HepG2 (cell line): ENCODE measurements around the gene PPP2R5D. TPM values are rescaled to one million over a fixed set of nuclear protein-coding genes. Genes with fewer than 3 reads are reported as not detected.
A peak's percentile ranks its signal among the peaks of the same experiment; 100 is the strongest.

Experiments
- ATAC-seq: fragments of 200-7000 bp; cut with Tn5 transposase; 3 replicates; pipeline ENCODE4 v1.9.1; 2020; ENCODE audit warnings: mild to moderate bottlenecking, moderate library complexity
- BruUV-seq: library from RNA; stranded (reverse); fragments of 400-500 nt; replicated peaks from 2 replicates; lab custom pipeline; 2021; lab: Mats Ljungman, UMichigan
- CTCF ChIA-PET: fragments of 300-600 bp; formaldehyde crosslinking; extraction: SDS; loops from one replicate; lab custom pipeline; 2021; ENCODE audit warnings: low total read pairs, inconsistent platforms, low intra/inter-chr PET ratio; lab: Yijun Ruan, JAX
- POLR2A ChIA-PET: fragments of 350-600 bp; sonication (Branson Sonifier 250); formaldehyde crosslinking; loops from one replicate; lab custom pipeline; 2020; ENCODE audit warnings: antibody characterized with exemption, inconsistent platforms; lab: Yijun Ruan, JAX
- DNase-seq: peaks from one replicate; pipeline ENCODE4 v3.0.0-alpha.2; 2015; ENCODE audit warnings: low spot score
- FAIRE-seq: peaks from 3 replicates; lab custom pipeline; 2011; peaks lifted over from hg19 to GRCh38; lab: Jason Lieb, UNC
- H2AFZ ChIP-seq: one replicate; pipeline ENCODE4 v1.6.1; 2011; ENCODE audit warnings: low read length, inconsistent platforms
- H3K27ac ChIP-seq: fragments of 300-600 bp; 3 replicates; pipeline ENCODE4 v1.8.0; 2011; ENCODE audit warnings: mixed run types, mild to moderate bottlenecking, mixed read lengths, low read length, inconsistent platforms; ENCODE audit not compliant: insufficient read depth; ENCODE audit errors: extremely low read length
- H3K27me3 ChIP-seq, 2 experiments: fragments of 200-600 bp in 1 of 2; 2 replicates in 1 of 2; 3 replicates in 1 of 2; pipeline versions ENCODE4 v1.6.0 to v1.8.0; 2011; ENCODE audit warnings: low read length in 2 of 2, mild to moderate bottlenecking in 2 of 2, moderate library complexity in 2 of 2, inconsistent platforms in 1 of 2; ENCODE audit not compliant: insufficient read depth in 2 of 2, control insufficient read depth in 1 of 2
- H3K36me3 ChIP-seq, 2 experiments: fragments of 200-600 bp in 1 of 2; replicated peaks in 1 of 2; 2 replicates in 1 of 2; 3 replicates in 1 of 2; pipeline versions ENCODE4 v1.5.1 to v1.8.0; 2011; ENCODE audit warnings: low read length in 2 of 2, inconsistent platforms in 1 of 2; ENCODE audit not compliant: insufficient read depth in 2 of 2, control insufficient read depth in 1 of 2
- H3K4me1 ChIP-seq: 2 replicates; pipeline ENCODE4 v1.5.1; 2012; ENCODE audit warnings: low read length, inconsistent platforms; ENCODE audit not compliant: insufficient read depth
- H3K4me2 ChIP-seq: 2 replicates; pipeline ENCODE4 v1.6.0; 2011; ENCODE audit warnings: low read depth, low read length, inconsistent platforms
- H3K4me3 ChIP-seq, 3 experiments: fragments of 200-600 bp in 1 of 3; sonication (generic), shearing (Covaris generic) in 1 of 3; replicated peaks in 1 of 3; 2 replicates each; pipeline ENCODE4 v1.5.1; 2011 to 2016; ENCODE audit warnings: low read length in 3 of 3, inconsistent platforms in 2 of 3, low read depth in 2 of 3, mild to moderate bottlenecking in 2 of 3, control low read depth in 1 of 3, mixed read lengths in 1 of 3; ENCODE audit not compliant: insufficient read depth in 1 of 3
- H3K79me2 ChIP-seq: one replicate; pipeline ENCODE4 v1.6.1; 2011; ENCODE audit warnings: low read length, inconsistent platforms; ENCODE audit not compliant: insufficient read depth
- H3K9ac ChIP-seq: 2 replicates; pipeline ENCODE4 v1.6.0; 2011; ENCODE audit warnings: mild to moderate bottlenecking, low read depth, low read length, inconsistent platforms; ENCODE audit not compliant: insufficient read depth
- H3K9me3 ChIP-seq: 2 replicates; pipeline ENCODE4 v1.5.1; 2012; ENCODE audit warnings: mild to moderate bottlenecking, low read length
- H4K20me1 ChIP-seq: 2 replicates; pipeline ENCODE4 v1.6.0; 2011; ENCODE audit warnings: inconsistent platforms, mild to moderate bottlenecking, low read length, moderate library complexity; ENCODE audit not compliant: insufficient read depth
- FOSL2 ChIP-seq: sonication (generic); formaldehyde crosslinking; IDR thresholded peaks from 2 replicates; pipeline ENCODE4 v1.4.0; 2020; ENCODE audit warnings: missing genetic modification reagents
- FOXK1 ChIP-seq: sonication (generic); formaldehyde crosslinking; IDR thresholded peaks from 2 replicates; pipeline ENCODE4 v1.4.0; 2020; ENCODE audit warnings: low read depth, missing genetic modification reagents, borderline replicate concordance
- HNRNPLL ChIP-seq: fragments of 200-400 bp; formaldehyde crosslinking; IDR thresholded peaks from 2 replicates; pipeline ENCODE4 v1.6.1; 2017; ENCODE audit warnings: mild to moderate bottlenecking, low read depth, low read length; ENCODE audit not compliant: poor library complexity, severe bottlenecking
- NFE2 ChIP-seq: sonication (generic); formaldehyde crosslinking; IDR thresholded peaks from 2 replicates; pipeline ENCODE4 v1.4.0; 2020; ENCODE audit warnings: missing genetic modification reagents
- NFE2L2 ChIP-seq: fragments of 150-350 bp; IDR thresholded peaks from 2 replicates; pipeline ENCODE4 v1.6.1; 2014; ENCODE audit warnings: low read length
- SRSF1 ChIP-seq: fragments of 200-400 bp; formaldehyde crosslinking; optimal IDR thresholded peaks from 2 replicates; pipeline ENCODE3; 2017; ENCODE audit warnings: mild to moderate bottlenecking, low read depth, low read length, moderate library complexity
- UBTF ChIP-seq: sonication (generic); formaldehyde crosslinking; IDR thresholded peaks from 2 replicates; pipeline ENCODE4 v1.4.0; 2020; ENCODE audit warnings: mild to moderate bottlenecking, missing genetic modification reagents
- ZNF335 ChIP-seq: sonication (generic); formaldehyde crosslinking; IDR thresholded peaks from 2 replicates; pipeline ENCODE4 v1.4.0; 2020; ENCODE audit warnings: missing genetic modification reagents
- WGBS: methylation state at CpG from one replicate; pipeline ENCODE4 v1.1.6; 2017; ENCODE audit warnings: low lambda C conversion rate; 5-methylcytosine and 5-hydroxymethylcytosine counted together
- in situ Hi-C: cut with HindIII; loops from 2 replicates; pipeline ENCODE4 v1.10.0; 2017; ENCODE audit warnings: low pct_unique_long_range_greater_than_20kb; ENCODE audit not compliant: extremely low pct_ligation_motif_present
- intact Hi-C: fragments of 100-400 bp; cut with micrococcal nuclease; formaldehyde crosslinking; loops from one replicate; pipeline ENCODE4 v1.10.0; 2022; ENCODE audit not compliant: unreplicated experiment
- polyA plus RNA-seq, 8 experiments: library from polyadenylated mRNA; depleted of rRNA in 3 of 8; stranded (reverse) in 7 of 8; unstranded in 1 of 8; fragments of >200 nt; fragmentation: Illumina TruSeq in 4 of 8; extraction: Trizol in 4 of 8; gene quantifications; 2 replicates each; pipeline versions ENCODE4 v1.2.1 to v1.2.3, GENCODE V29; 2011 to 2016; ENCODE audit warnings: low read depth in 4 of 8, missing spikeins in 1 of 8, mixed read lengths in 1 of 8; ENCODE audit not compliant: insufficient read depth in 1 of 8
- total RNA-seq, 5 experiments: library from RNA; depleted of rRNA; stranded (reverse); fragments of >200 nt; fragmentation: Illumina TruSeq; extraction: Trizol; gene quantifications; 2 replicates each; pipeline ENCODE4 v1.2.3, GENCODE V29; 2016; ENCODE audit warnings: low read depth in 1 of 5

Gene PPP2R5D
- total and polyA plus RNA-seq, 2 of the 13 experiments (the other 11 are each of a cell fraction or from before 2014, with no cell fraction given): 53.7 to 60.4 TPM

- peak; percentile 92 for TF ChIP-seq FOSL2 (CRISPR knock-in tag)
- TF ChIP-seq NFE2L2: peak; percentile 78
- no peak for TF ChIP-seq FOXK1 (CRISPR knock-in tag)
- TF ChIP-seq SRSF1: no peak
- 0 out of 2 replicates have a peak, but pooled peaks have one; percentile 18 for TF ChIP-seq ZNF335 (CRISPR knock-in tag)
- peak; percentile 85 for TF ChIP-seq NFE2
Observed at GRCh38 chr6:42970871-42971612, 13.3 kb upstream of the PPP2R5D start (continued).

GRCh38 chr6:42971746-42972327 lies 12.5 kb upstream of the PPP2R5D start:
- Histone ChIP-seq H3K9ac (no peak overlapping the region), H3K27me3 (no peaks in the 10 kb centered on the region), H3K4me3 (no peak overlapping the region), H3K4me1 (peaks cover 39% of the 10 kb centered on the region), H2AFZ (no peak overlapping the region), H3K79me2 (no peaks in the 10 kb centered on the region), H4K20me1 (no peaks in the 10 kb centered on the region), H3K9me3 (no peaks in the 10 kb centered on the region), H3K36me3 (no peaks in the 10 kb centered on the region), H3K27ac (peak overlapping the region; percentile 30), H3K4me2 (no peak overlapping the region)
- ATAC-seq: no peak
- in situ Hi-C loops: no loop called here
- ChIA-PET CTCF (no interaction called here), POLR2A (interaction anchor here (0.7 to 3.4 kb wide), 6 partner anchors 12 to 225 kb away, joined by 4 to 33 read pairs (median 8); partner anchors contain the start of genes CNPY3, CUL7 and PPP2R5D)
- DNase-seq: no peak
- intact Hi-C loops: loop anchor here (2.0 kb wide), 1 partner anchor 43 kb away; the partner anchor contains the start of gene CNPY3
- no TSS peak for BruUV-seq
- FAIRE-seq: no peak
- TF ChIP-seq HNRNPLL: no peak
- TF ChIP-seq UBTF (CRISPR knock-in tag): 0 out of 2 replicates have a peak, but pooled peaks have one; percentile 41
- WGBS: 87% methylated on average over 3 of the region's 3 CpGs
